Tibial nerve (tissue), 4 donors: ENCODE data around the gene LRRC47.

Source experiments
- EP300 ChIP-seq, 2 donors: sonication (generic); formaldehyde crosslinking; IDR thresholded peaks; one replicate each; pipeline ENCODE4 v1.6.1; 2017; ENCODE audit warnings: antibody characterized with exemption in 2 of 2, mild to moderate bottlenecking in 1 of 2
- POLR2A ChIP-seq, 2 donors: fragments of 450-650 bp; IDR thresholded peaks; one replicate each; pipeline ENCODE4 v1.6.1; 2017; ENCODE audit warnings: antibody characterized with exemption in 2 of 2, mild to moderate bottlenecking in 2 of 2, moderate library complexity in 2 of 2
- TF ChIP-seq, protein P1 (sequence below), 5 experiments: fragments of 200-600 bp in 3 of 5; fragments of 450-650 bp in 2 of 5; sonication (generic) in 3 of 5; IDR thresholded peaks; one replicate each; pipeline ENCODE4 v1.5.1; 2016 to 2019; ENCODE audit warnings: antibody characterized with exemption in 5 of 5, mild to moderate bottlenecking in 3 of 5, moderate library complexity in 2 of 5

DNA sequence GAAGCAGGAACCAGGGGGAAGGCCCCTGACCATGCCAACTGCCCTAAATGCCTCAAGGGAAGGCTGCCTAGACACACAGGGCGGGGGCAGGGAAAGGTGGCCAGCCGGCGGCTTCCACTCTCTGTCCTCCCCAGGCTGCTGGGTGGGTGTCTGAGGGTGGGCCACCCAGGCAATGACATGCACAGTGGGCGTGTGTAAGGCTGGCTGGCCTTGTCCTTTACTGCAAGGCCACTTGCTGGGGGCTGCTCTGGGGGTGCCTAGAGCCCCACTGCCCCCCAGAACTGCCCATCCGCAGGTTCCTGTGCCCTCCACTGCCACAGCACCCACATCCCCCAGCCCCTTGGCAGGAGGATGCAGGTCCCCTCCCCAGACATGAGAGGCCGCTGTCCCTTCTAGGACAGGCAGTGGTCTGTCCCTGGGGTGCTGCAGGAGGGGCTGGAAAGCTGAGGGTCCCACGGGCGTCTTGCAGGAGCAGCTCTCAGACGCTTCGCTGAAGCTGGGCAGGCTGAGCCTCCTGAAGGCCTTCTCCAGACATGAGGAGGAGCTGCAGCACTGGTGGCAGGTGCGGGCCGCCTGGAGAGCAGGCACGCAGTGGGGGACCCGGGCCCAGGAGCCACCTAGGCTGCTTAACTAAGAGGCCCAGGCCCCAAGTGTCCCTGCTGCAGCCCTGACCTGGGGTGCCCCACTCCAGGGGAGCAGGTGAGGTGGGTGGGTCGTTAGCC, 34.0 kb downstream of the LRRC47 start:
- TF ChIP-seq EP300 (IDR thresholded peaks at IDR 0.05): no peak
- TF ChIP-seq POLR2A (IDR thresholded peaks at IDR 0.05): no peak
- TF ChIP-seq, protein P1, sequence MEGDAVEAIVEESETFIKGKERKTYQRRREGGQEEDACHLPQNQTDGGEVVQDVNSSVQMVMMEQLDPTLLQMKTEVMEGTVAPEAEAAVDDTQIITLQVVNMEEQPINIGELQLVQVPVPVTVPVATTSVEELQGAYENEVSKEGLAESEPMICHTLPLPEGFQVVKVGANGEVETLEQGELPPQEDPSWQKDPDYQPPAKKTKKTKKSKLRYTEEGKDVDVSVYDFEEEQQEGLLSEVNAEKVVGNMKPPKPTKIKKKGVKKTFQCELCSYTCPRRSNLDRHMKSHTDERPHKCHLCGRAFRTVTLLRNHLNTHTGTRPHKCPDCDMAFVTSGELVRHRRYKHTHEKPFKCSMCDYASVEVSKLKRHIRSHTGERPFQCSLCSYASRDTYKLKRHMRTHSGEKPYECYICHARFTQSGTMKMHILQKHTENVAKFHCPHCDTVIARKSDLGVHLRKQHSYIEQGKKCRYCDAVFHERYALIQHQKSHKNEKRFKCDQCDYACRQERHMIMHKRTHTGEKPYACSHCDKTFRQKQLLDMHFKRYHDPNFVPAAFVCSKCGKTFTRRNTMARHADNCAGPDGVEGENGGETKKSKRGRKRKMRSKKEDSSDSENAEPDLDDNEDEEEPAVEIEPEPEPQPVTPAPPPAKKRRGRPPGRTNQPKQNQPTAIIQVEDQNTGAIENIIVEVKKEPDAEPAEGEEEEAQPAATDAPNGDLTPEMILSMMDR (IDR thresholded peaks at IDR 0.05): no peak
